Thyroid gland (tissue), 4 donors: ENCODE results near the gene HIVEP3. TPM values are rescaled to one million over a fixed set of nuclear protein-coding genes. Genes with fewer than 3 reads are reported as not detected.

Experiments used
- DNase-seq, 2 donors: peaks; one replicate each; pipeline ENCODE4 v3.0.0-alpha.2; 2019
- H3K27ac ChIP-seq, 3 donors: fragments of 200-600 bp; sonication (generic); 1 replicate in 2 of 3; 2 replicates in 1 of 3; pipeline ENCODE4 v1.5.1; 2016 to 2019; ENCODE audit warnings: mild to moderate bottlenecking in 1 of 3, moderate library complexity in 1 of 3
- H3K27me3 ChIP-seq: fragments of 200-600 bp; sonication (generic); one replicate; pipeline ENCODE4 v1.5.1; 2019
- H3K36me3 ChIP-seq, 2 donors: fragments of 200-600 bp; sonication (generic); one replicate each; pipeline ENCODE4 v1.5.1; 2016 to 2019
- H3K4me1 ChIP-seq, 2 donors: fragments of 200-600 bp; sonication (generic); one replicate each; pipeline ENCODE4 v1.5.1; 2017 to 2019
- H3K4me3 ChIP-seq, 3 donors: fragments of 200-600 bp; sonication (generic); replicated peaks in 1 of 3; 1 replicate in 2 of 3; 2 replicates in 1 of 3; pipeline ENCODE4 v1.5.1; 2016; ENCODE audit warnings: mild to moderate bottlenecking in 1 of 3
- H3K9me3 ChIP-seq: fragments of 200-600 bp; sonication (generic); one replicate; pipeline ENCODE4 v1.5.1; 2017
- CTCF ChIP-seq, 6 experiments: fragments of 200-600 bp in 3 of 6; fragments of 450-650 bp in 3 of 6; sonication (generic) in 3 of 6; IDR thresholded peaks; one replicate each; pipeline ENCODE4 v1.5.1; 2016 to 2019; ENCODE audit warnings: antibody characterized with exemption in 6 of 6, mild to moderate bottlenecking in 2 of 6, inconsistent platforms in 1 of 6, moderate library complexity in 1 of 6
- POLR2A ChIP-seq, 2 donors: fragments of 450-650 bp; IDR thresholded peaks; one replicate each; pipeline ENCODE4 v1.6.1; 2017; ENCODE audit warnings: antibody characterized with exemption in 2 of 2, mild to moderate bottlenecking in 2 of 2, moderate library complexity in 1 of 2
- WGBS, 2 donors: methylation state at CpG; one replicate each; pipeline ENCODE4 v1.1.5; 2017; 5-methylcytosine and 5-hydroxymethylcytosine counted together
- intact Hi-C: fragments of 100-400 bp; cut with DNase I; formaldehyde crosslinking; loops from one replicate; pipeline ENCODE4 v1.15.1; 2023
- total RNA-seq, 4 donors: library from RNA; depleted of rRNA; stranded (reverse); fragments of >200 nt; gene quantifications; one replicate each; pipeline ENCODE4 v1.2.3, GENCODE V29; 2016

HIVEP3 gene
- total RNA-seq, 4 donors from 2014 or later: 9.7 to 13.5 (median 12.5) TPM

- TF ChIP-seq POLR2A (IDR thresholded peaks at IDR 0.05) (no peak), CTCF (IDR thresholded peaks at IDR 0.05) (no peak)
- peak overlapping the region in 2 of 3 donors; percentile 8 to 54 for H3K27ac ChIP-seq
- no peak overlapping the region for H3K4me3 ChIP-seq
- H3K27me3 ChIP-seq: no peaks in the 10 kb centered on the region
- intact Hi-C loops: no loop called here
- H3K9me3 ChIP-seq: no peaks in the 10 kb centered on the region
- 85 to 90% methylated on average over 6 of the region's 6 CpGs for WGBS, 2 donors
- H3K4me1 ChIP-seq: peaks cover 48 to 79% of the 10 kb centered on the region in 2 donors
- no peak for DNase-seq
- H3K36me3 ChIP-seq: no peaks in the 10 kb centered on the region
Measured at GRCh38 chr1:41775956-41776585, 142.7 kb downstream of the HIVEP3 start.

GRCh38 chr1:41774471-41774990 lies 144.2 kb downstream of the HIVEP3 start:
- peaks cover 40 to 70% of the 10 kb centered on the region in 2 donors for H3K4me1 ChIP-seq
- TF ChIP-seq CTCF (IDR thresholded peaks at IDR 0.05): no peak
- no peak for TF ChIP-seq POLR2A (IDR thresholded peaks at IDR 0.05)
- intact Hi-C loops: no loop called here
- no peak for DNase-seq
- H3K27ac ChIP-seq: no peak overlapping the region
- no peaks in the 10 kb centered on the region for H3K36me3 ChIP-seq
- WGBS, 2 donors: 95 to 96% methylated on average over 2 of the region's 2 CpGs
- no peaks in the 10 kb centered on the region for H3K27me3 ChIP-seq
- H3K4me3 ChIP-seq: no peak overlapping the region
- no peaks in the 10 kb centered on the region for H3K9me3 ChIP-seq

GRCh38 chr1:41773842-41774241 lies 144.9 kb downstream of the HIVEP3 start:
- Histone ChIP-seq H3K36me3 (no peaks in the 10 kb centered on the region), H3K9me3 (no peaks in the 10 kb centered on the region), H3K4me1 (peaks cover 38 to 70% of the 10 kb centered on the region in 2 donors), H3K4me3 (no peak overlapping the region), H3K27me3 (no peaks in the 10 kb centered on the region), H3K27ac (peak overlapping the region; percentile 34 to 90 (median 86))
- DNase-seq: no peak
- intact Hi-C loops: no loop called here
- WGBS, 2 donors: 63 to 89% methylated on average over 3 of the region's 3 CpGs
- no peak for TF ChIP-seq CTCF (IDR thresholded peaks at IDR 0.05)
- no peak for TF ChIP-seq POLR2A (IDR thresholded peaks at IDR 0.05)

GRCh38 chr1:41773144-41773591 lies 145.6 kb downstream of the HIVEP3 start:
- WGBS, 2 donors: 62 to 71% methylated on average over 5 of the region's 5 CpGs
- H3K9me3 ChIP-seq: no peaks in the 10 kb centered on the region
- peak; percentile 77 to 85 for DNase-seq
- peak overlapping the region; percentile 86 to 91 (median 90) for H3K27ac ChIP-seq
- peaks cover 40 to 67% of the 10 kb centered on the region in 2 donors for H3K4me1 ChIP-seq
- H3K36me3 ChIP-seq: no peaks in the 10 kb centered on the region
- no peak for TF ChIP-seq CTCF (IDR thresholded peaks at IDR 0.05)
- no peak for TF ChIP-seq POLR2A (IDR thresholded peaks at IDR 0.05)
- no peaks in the 10 kb centered on the region for H3K27me3 ChIP-seq
- intact Hi-C loops: no loop called here
- no peak overlapping the region for H3K4me3 ChIP-seq

GRCh38 chr1:41769068-41769467 lies 149.7 kb downstream of the HIVEP3 start:
- Histone ChIP-seq H3K27ac (peak overlapping the region in 1 of 3 donors; percentile 46), H3K4me1 (peaks cover 41 to 54% of the 10 kb centered on the region in 2 donors), H3K27me3 (no peaks in the 10 kb centered on the region), H3K4me3 (no peak overlapping the region), H3K36me3 (no peaks in the 10 kb centered on the region), H3K9me3 (no peaks in the 10 kb centered on the region)
- TF ChIP-seq CTCF (IDR thresholded peaks at IDR 0.05) (no peak), POLR2A (IDR thresholded peaks at IDR 0.05) (no peak)
- WGBS, 2 donors: 11 to 21% methylated on average over 2 of the region's 2 CpGs
- intact Hi-C loops: no loop called here
- no peak for DNase-seq
